ENCODE measurements around the gene B4GALNT2.
"Not testable (repeated sequence)": the region's sequence is repeated elsewhere in the genome, so short reads cannot be mapped to it uniquely, and the experiment has no call there.

Gene B4GALNT2

DNA sequence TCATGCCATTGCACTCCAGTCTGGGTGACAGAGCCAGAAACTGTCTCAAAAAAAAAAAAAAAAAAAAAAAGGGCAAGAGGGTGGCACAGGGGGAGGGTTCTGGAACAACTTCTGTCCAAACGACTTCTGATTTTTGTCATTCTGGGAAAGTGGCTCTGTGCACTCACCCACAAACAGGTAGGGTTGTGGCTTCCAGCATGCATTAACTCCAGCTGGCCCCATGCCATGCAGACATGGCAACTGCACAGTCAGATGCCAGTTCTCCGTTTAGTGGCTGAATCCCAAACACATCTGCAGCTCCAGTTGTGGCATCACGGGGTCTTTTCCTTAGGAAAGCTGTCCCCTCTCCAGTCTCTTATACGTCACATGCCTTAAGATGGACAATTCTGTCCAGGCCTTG, 30.3 kb downstream of the B4GALNT2 start:
- no peak for TF ChIP-seq POLR2A (IDR thresholded peaks at IDR 0.05; ENCODE audit: extremely low read depth, insufficient read length)
- TF ChIP-seq MAX (IDR thresholded peaks at IDR 0.05; ENCODE audit: low read depth, low read length) = no peak
- TF ChIP-seq, protein P1, sequence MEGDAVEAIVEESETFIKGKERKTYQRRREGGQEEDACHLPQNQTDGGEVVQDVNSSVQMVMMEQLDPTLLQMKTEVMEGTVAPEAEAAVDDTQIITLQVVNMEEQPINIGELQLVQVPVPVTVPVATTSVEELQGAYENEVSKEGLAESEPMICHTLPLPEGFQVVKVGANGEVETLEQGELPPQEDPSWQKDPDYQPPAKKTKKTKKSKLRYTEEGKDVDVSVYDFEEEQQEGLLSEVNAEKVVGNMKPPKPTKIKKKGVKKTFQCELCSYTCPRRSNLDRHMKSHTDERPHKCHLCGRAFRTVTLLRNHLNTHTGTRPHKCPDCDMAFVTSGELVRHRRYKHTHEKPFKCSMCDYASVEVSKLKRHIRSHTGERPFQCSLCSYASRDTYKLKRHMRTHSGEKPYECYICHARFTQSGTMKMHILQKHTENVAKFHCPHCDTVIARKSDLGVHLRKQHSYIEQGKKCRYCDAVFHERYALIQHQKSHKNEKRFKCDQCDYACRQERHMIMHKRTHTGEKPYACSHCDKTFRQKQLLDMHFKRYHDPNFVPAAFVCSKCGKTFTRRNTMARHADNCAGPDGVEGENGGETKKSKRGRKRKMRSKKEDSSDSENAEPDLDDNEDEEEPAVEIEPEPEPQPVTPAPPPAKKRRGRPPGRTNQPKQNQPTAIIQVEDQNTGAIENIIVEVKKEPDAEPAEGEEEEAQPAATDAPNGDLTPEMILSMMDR (IDR thresholded peaks at IDR 0.05; ENCODE audit: low read depth, low read length) = no peak
- TF ChIP-seq MYC (IDR thresholded peaks at IDR 0.05; ENCODE audit: low read depth, low read length) = no peak

DNA sequence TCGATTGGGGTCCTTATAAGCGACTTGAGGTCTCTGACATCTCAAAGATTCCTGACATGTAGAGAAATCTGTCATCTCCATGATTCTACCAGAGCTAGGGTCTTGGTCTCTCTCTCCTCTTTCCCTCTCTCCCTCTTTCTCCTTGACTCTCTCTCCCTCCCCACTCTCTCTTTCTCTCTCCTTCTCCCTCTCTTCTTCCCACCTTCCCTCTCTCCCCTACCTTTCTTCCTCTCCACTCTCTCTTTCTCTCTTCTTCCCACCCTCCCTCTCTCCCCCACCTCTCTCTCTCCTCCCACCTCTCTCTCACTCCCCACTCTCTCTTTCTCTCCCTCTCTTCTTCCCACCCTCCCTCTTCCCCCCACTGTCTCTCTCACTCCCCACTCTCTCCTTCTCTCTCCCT, 32.6 kb downstream of the B4GALNT2 start:
- TF ChIP-seq, protein P1 (IDR thresholded peaks at IDR 0.05; ENCODE audit: low read depth, low read length) = no peak
- no peak for TF ChIP-seq MYC (IDR thresholded peaks at IDR 0.05; ENCODE audit: low read depth, low read length)
- TF ChIP-seq MAX (IDR thresholded peaks at IDR 0.05; ENCODE audit: low read depth, low read length) = no peak
- no peak for TF ChIP-seq POLR2A (IDR thresholded peaks at IDR 0.05; ENCODE audit: extremely low read depth, insufficient read length)
- no peak overlapping the region for H3K4me3 ChIP-seq (ENCODE audit: low read depth, low read length)
- DNase-seq (ENCODE audit: low read depth) = no peak

More for the DNA sequence above, 30.3 kb downstream of the B4GALNT2 start:
- H3K4me3 ChIP-seq (ENCODE audit: low read depth, low read length) = no peak overlapping the region
- DNase-seq (ENCODE audit: low read depth) = no peak

GRCh38 chr17:49168706-49169105, 36.1 kb downstream of the B4GALNT2 start:
- H3K4me3 ChIP-seq (ENCODE audit: low read depth, low read length) = no peak overlapping the region
- TF ChIP-seq POLR2A (IDR thresholded peaks at IDR 0.05; ENCODE audit: extremely low read depth, insufficient read length) = no peak
- no peak for DNase-seq (ENCODE audit: low read depth)

GRCh38 chr17:49170216-49170615, 37.6 kb downstream of the B4GALNT2 start:
- H3K4me3 ChIP-seq (ENCODE audit: low read depth, low read length) = no peak overlapping the region
- DNase-seq (ENCODE audit: low read depth) = no peak
- no peak for TF ChIP-seq MYC (IDR thresholded peaks at IDR 0.05; ENCODE audit: low read depth, low read length)
- TF ChIP-seq MAX (IDR thresholded peaks at IDR 0.05; ENCODE audit: low read depth, low read length) = no peak
- TF ChIP-seq, protein P1 (IDR thresholded peaks at IDR 0.05; ENCODE audit: low read depth, low read length) = no peak
- no peak for TF ChIP-seq POLR2A (IDR thresholded peaks at IDR 0.05; ENCODE audit: extremely low read depth, insufficient read length)

- H3K4me3 ChIP-seq (ENCODE audit: low read depth, low read length); DNase-seq (ENCODE audit: low read depth): not testable (repeated sequence)
Observed at GRCh38 chr17:49170711-49171110, 38.1 kb downstream of the B4GALNT2 start.

DNA sequence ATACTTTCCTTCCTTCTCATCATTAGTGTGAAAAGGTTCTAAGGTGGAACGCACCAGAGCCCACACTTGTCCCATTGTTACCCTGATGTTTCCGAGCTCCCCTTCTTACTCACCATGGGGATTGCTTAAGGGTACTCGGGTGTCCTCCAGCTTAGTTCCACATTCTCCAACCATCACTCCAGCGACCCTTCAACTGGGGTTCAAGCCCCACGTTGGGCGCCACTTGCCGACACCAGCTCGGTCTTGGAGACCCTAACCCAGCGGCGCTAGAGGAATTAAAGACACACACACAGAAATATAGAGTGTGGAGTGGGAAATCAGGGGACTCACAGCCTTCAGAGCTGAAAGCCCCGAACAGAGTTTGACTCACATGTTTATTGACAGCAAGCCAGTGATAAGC, 43.4 kb downstream of the B4GALNT2 start:
- not testable (repeated sequence) for H3K4me3 ChIP-seq (ENCODE audit: low read depth, low read length); DNase-seq (ENCODE audit: low read depth)

DNA sequence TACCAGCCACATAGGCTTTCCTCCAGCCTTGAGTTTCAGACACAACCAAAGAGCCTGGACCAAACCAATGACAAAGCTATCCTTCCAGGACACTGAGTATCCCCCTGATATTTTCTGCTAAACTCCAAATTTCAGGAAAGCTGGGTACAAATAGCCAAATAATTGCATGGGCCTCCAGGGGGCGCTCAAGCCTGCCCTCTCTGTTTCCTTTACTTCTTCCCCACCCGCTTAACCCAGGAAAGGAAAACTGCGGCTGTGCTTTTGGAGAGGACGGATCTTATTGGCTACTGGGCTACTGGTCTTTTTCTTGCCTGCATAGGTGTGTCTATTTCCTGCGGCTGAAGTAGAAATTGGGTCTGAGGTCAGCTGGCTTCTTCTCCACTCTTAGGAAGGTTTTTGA, 47.7 kb downstream of the B4GALNT2 start:
- peak; percentile 62 for DNase-seq (ENCODE audit: low read depth)
- H3K4me3 ChIP-seq (ENCODE audit: low read depth, low read length) = no peak overlapping the region
- TF ChIP-seq, protein P1 (IDR thresholded peaks at IDR 0.05; ENCODE audit: low read depth, low read length) = peak; percentile 83
- no peak for TF ChIP-seq MAX (IDR thresholded peaks at IDR 0.05; ENCODE audit: low read depth, low read length)
- no peak for TF ChIP-seq MYC (IDR thresholded peaks at IDR 0.05; ENCODE audit: low read depth, low read length)
- TF ChIP-seq POLR2A (IDR thresholded peaks at IDR 0.05; ENCODE audit: extremely low read depth, insufficient read length) = no peak
